DND-41 (cell line): ENCODE results near the gene CCL15.

Source experiments
- ATAC-seq: fragments of 200-7000 bp; cut with Tn5 transposase; 3 replicates; pipeline ENCODE4 v1.9.1; 2021; ENCODE audit warnings: low read depth; ENCODE audit not compliant: insufficient read depth
- DNase-seq: peaks from one replicate; pipeline ENCODE4 v3.0.0-alpha.2; 2020
- H2AFZ ChIP-seq: 2 replicates; pipeline ENCODE4 v1.6.0; 2012; ENCODE audit warnings: low read depth, low read length
- H3K27ac ChIP-seq: 2 replicates; pipeline ENCODE4 v1.5.1; 2012; ENCODE audit warnings: low read length, inconsistent platforms
- H3K27me3 ChIP-seq: fragments of 200-600 bp; sonication (generic); 2 replicates; pipeline ENCODE4 v1.6.0; 2012; ENCODE audit warnings: low read length, mild to moderate bottlenecking, inconsistent platforms; ENCODE audit not compliant: insufficient read depth, poor library complexity
- H3K36me3 ChIP-seq: 2 replicates; pipeline ENCODE4 v1.5.1; 2012; ENCODE audit warnings: low read length, inconsistent platforms; ENCODE audit not compliant: insufficient read depth
- H3K4me1 ChIP-seq: 2 replicates; pipeline ENCODE4 v1.5.1; 2012; ENCODE audit warnings: mild to moderate bottlenecking, low read length; ENCODE audit not compliant: insufficient read depth
- H3K4me2 ChIP-seq: 2 replicates; pipeline ENCODE4 v1.6.0; 2012; ENCODE audit warnings: mild to moderate bottlenecking, moderate library complexity, low read length, inconsistent platforms; ENCODE audit not compliant: insufficient read depth
- H3K4me3 ChIP-seq, 2 experiments: fragments of 200-600 bp in 1 of 2; shearing (Covaris generic) in 1 of 2; 2 replicates each; pipeline ENCODE4 v1.5.1; 2012 to 2016; ENCODE audit warnings: inconsistent platforms in 2 of 2, low read length in 2 of 2, mild to moderate bottlenecking in 2 of 2, low read depth in 1 of 2, moderate library complexity in 1 of 2
- H3K79me2 ChIP-seq: 2 replicates; pipeline ENCODE4 v1.6.0; 2012; ENCODE audit warnings: low read length, inconsistent platforms; ENCODE audit not compliant: insufficient read depth
- H3K9ac ChIP-seq: 2 replicates; pipeline ENCODE4 v1.6.0; 2012; ENCODE audit warnings: low read depth, mild to moderate bottlenecking, inconsistent platforms, low read length, moderate library complexity
- H3K9me3 ChIP-seq: 2 replicates; pipeline ENCODE4 v1.5.1; 2012; ENCODE audit warnings: low read length, moderate library complexity, mild to moderate bottlenecking, inconsistent platforms; ENCODE audit not compliant: insufficient read depth, severe bottlenecking
- H4K20me1 ChIP-seq: 2 replicates; pipeline ENCODE4 v1.6.0; 2012; ENCODE audit warnings: low read length; ENCODE audit not compliant: insufficient read depth
- EZH2 ChIP-seq: IDR thresholded peaks from 3 replicates; pipeline ENCODE4 v1.6.1; 2012; ENCODE audit warnings: borderline replicate concordance, low read depth, mild to moderate bottlenecking, moderate library complexity, low read length, inconsistent platforms; ENCODE audit not compliant: severe bottlenecking
- TF ChIP-seq, protein P1 (sequence below): IDR thresholded peaks from 2 replicates; pipeline ENCODE4 v1.5.1; 2012; ENCODE audit warnings: borderline replicate concordance, low read length, moderate library complexity, mild to moderate bottlenecking; ENCODE audit not compliant: poor library complexity, severe bottlenecking; ENCODE audit errors: extremely low read depth

Gene CCL15

DNA sequence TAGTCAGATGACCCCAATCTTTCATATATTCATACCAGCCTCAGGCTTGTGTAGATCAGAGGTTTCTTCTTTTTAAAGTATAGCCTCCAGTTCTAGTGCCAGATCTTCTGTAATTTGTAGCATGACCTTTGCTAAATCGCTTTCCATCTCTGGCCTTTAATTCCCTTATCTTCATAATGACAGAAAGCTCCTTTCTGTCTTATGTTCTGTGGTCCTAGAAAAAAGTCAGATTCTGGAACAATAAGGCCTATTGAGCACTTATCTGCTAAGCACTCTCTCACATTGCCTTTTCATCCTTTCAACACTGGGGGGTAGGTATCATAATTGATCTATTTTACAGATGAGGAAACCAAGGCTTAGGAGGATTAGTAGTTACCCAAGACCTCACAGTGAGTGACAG is 29.3 kb downstream of the CCL15 start:
- no peaks in the 10 kb centered on the region for H3K36me3 ChIP-seq
- no peak overlapping the region for H2AFZ ChIP-seq
- ATAC-seq = no peak
- no peak overlapping the region for H3K27ac ChIP-seq
- H3K9ac ChIP-seq = no peak overlapping the region
- no peaks in the 10 kb centered on the region for H3K79me2 ChIP-seq
- TF ChIP-seq, protein P1, sequence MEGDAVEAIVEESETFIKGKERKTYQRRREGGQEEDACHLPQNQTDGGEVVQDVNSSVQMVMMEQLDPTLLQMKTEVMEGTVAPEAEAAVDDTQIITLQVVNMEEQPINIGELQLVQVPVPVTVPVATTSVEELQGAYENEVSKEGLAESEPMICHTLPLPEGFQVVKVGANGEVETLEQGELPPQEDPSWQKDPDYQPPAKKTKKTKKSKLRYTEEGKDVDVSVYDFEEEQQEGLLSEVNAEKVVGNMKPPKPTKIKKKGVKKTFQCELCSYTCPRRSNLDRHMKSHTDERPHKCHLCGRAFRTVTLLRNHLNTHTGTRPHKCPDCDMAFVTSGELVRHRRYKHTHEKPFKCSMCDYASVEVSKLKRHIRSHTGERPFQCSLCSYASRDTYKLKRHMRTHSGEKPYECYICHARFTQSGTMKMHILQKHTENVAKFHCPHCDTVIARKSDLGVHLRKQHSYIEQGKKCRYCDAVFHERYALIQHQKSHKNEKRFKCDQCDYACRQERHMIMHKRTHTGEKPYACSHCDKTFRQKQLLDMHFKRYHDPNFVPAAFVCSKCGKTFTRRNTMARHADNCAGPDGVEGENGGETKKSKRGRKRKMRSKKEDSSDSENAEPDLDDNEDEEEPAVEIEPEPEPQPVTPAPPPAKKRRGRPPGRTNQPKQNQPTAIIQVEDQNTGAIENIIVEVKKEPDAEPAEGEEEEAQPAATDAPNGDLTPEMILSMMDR = no peak
- TF ChIP-seq EZH2 = no peak
- H3K4me2 ChIP-seq = no peak overlapping the region
- no peak for DNase-seq
- no peaks in the 10 kb centered on the region for H3K27me3 ChIP-seq
- H3K9me3 ChIP-seq = no peaks in the 10 kb centered on the region
- H3K4me1 ChIP-seq = no peaks in the 10 kb centered on the region; the same call in 1 of the 2 replicates
- H3K4me3 ChIP-seq = no peak overlapping the region
- no peaks in the 10 kb centered on the region for H4K20me1 ChIP-seq

- no peaks in the 10 kb centered on the region; the same call in 1 of the 2 replicates for H3K4me1 ChIP-seq
- no peak overlapping the region for H3K9ac ChIP-seq
- DNase-seq (peak; percentile 75), ATAC-seq (peak; percentile 78)
- no peak overlapping the region for H2AFZ ChIP-seq
- no peaks in the 10 kb centered on the region for H3K9me3 ChIP-seq
- no peak for TF ChIP-seq EZH2
- TF ChIP-seq, protein P1 = peak; percentile 93
- no peaks in the 10 kb centered on the region for H4K20me1 ChIP-seq
- no peak overlapping the region for H3K27ac ChIP-seq
- no peaks in the 10 kb centered on the region for H3K36me3 ChIP-seq
- H3K27me3 ChIP-seq = no peaks in the 10 kb centered on the region
- no peak overlapping the region for H3K4me2 ChIP-seq
- H3K79me2 ChIP-seq = no peaks in the 10 kb centered on the region
- no peak overlapping the region for H3K4me3 ChIP-seq
Observed at GRCh38 chr17:35969558-35970380, 31.6 kb downstream of the CCL15 start.

DNA sequence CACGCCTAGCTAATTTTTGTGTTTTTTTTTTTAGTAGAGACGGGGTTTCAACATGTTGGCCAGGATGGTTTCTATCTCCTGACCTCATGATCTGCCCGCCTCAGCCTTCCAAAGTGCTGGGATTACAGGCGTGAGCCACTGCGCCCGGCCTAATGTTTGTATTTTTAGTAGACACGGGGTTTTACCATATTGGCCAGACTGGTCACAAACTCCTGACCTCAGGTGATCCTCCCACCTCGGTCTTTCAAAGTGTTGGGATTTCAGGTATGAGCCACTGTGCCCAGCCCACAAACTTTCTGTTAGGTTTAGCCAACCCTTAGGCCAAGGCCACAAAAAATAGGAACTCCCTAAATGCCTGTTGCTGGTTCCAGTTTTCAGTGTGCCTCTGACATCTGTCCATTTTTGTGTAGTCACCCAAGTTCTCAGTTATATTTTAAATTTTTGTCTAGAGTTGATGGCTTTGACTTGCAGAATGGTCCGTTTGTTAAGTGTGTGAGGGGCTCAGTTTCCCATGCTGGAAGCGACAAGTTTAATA is 32.8 kb downstream of the CCL15 start:
- no peak for DNase-seq
- no peak overlapping the region for H3K4me3 ChIP-seq
- no peak overlapping the region for H3K4me2 ChIP-seq
- H3K9ac ChIP-seq = no peak overlapping the region
- H3K27me3 ChIP-seq = no peaks in the 10 kb centered on the region
- no peaks in the 10 kb centered on the region for H3K79me2 ChIP-seq
- no peak overlapping the region for H2AFZ ChIP-seq
- no peaks in the 10 kb centered on the region for H3K9me3 ChIP-seq
- TF ChIP-seq, protein P1 = no peak
- TF ChIP-seq EZH2 = no peak
- no peak overlapping the region for H3K27ac ChIP-seq
- ATAC-seq = no peak
- H4K20me1 ChIP-seq = no peaks in the 10 kb centered on the region
- H3K36me3 ChIP-seq = no peaks in the 10 kb centered on the region
- H3K4me1 ChIP-seq = no peaks in the 10 kb centered on the region; the same call in 1 of the 2 replicates
